MM.1S (cell line): ENCODE measurements around the gene ITPKC.

Experiments
- DNase-seq: peaks from one replicate; pipeline ENCODE4 v3.0.0-alpha.2; 2015
- H2AFZ ChIP-seq: fragments of 300-600 bp; sonication (generic); 2 replicates; pipeline ENCODE4 v1.6.0; 2016; ENCODE audit warnings: antibody characterized with exemption, low read length
- H3F3A ChIP-seq: fragments of 300-600 bp; sonication (generic); 2 replicates; pipeline ENCODE4 v1.6.1; 2016; ENCODE audit warnings: mild to moderate bottlenecking, antibody characterized with exemption, low read length, moderate library complexity, mixed read lengths; ENCODE audit not compliant: insufficient read depth
- H3K27ac ChIP-seq: fragments of 300-600 bp; sonication (generic); 2 replicates; pipeline ENCODE4 v1.5.1; 2016; ENCODE audit warnings: mild to moderate bottlenecking, low read length
- H3K27me3 ChIP-seq: fragments of 300-600 bp; sonication (generic); replicated peaks from 2 replicates; pipeline ENCODE4 v1.6.0; 2016; ENCODE audit warnings: low read length; ENCODE audit not compliant: insufficient read depth
- H3K36me3 ChIP-seq: fragments of 300-600 bp; sonication (generic); replicated peaks from 2 replicates; pipeline ENCODE4 v1.6.1; 2016; ENCODE audit warnings: mild to moderate bottlenecking, low read length, mixed read lengths; ENCODE audit not compliant: insufficient read depth
- H3K4me1 ChIP-seq: fragments of 300-600 bp; sonication (generic); 2 replicates; pipeline ENCODE4 v1.6.1; 2016; ENCODE audit warnings: low read length, mixed read lengths
- H3K4me2 ChIP-seq: fragments of 300-600 bp; sonication (generic); 2 replicates; pipeline ENCODE4 v1.6.0; 2016; ENCODE audit warnings: low read depth, low read length
- H3K4me3 ChIP-seq: fragments of 300-600 bp; sonication (generic); 2 replicates; pipeline ENCODE4 v1.5.1; 2016; ENCODE audit warnings: low read length, mixed read lengths
- H3K79me2 ChIP-seq: fragments of 300-600 bp; sonication (generic); 2 replicates; pipeline ENCODE4 v1.6.1; 2016; ENCODE audit warnings: mixed run types, low read length, mixed read lengths
- H3K9ac ChIP-seq: fragments of 300-600 bp; sonication (generic); 2 replicates; pipeline ENCODE4 v1.6.1; 2016; ENCODE audit warnings: low read length, mixed read lengths
- H3K9me2 ChIP-seq: fragments of 300-600 bp; sonication (generic); replicated peaks from 2 replicates; pipeline ENCODE4 v1.6.1; 2016; ENCODE audit warnings: mild to moderate bottlenecking, low read length, mixed read lengths; ENCODE audit not compliant: insufficient read depth
- H3K9me3 ChIP-seq: fragments of 300-600 bp; sonication (generic); replicated peaks from 2 replicates; pipeline ENCODE4 v1.6.1; 2016; ENCODE audit warnings: mild to moderate bottlenecking, low read length, mixed read lengths; ENCODE audit not compliant: insufficient read depth
- H4K20me1 ChIP-seq: fragments of 300-600 bp; sonication (generic); 2 replicates; pipeline ENCODE4 v1.6.1; 2016; ENCODE audit warnings: mild to moderate bottlenecking, low read length, moderate library complexity, mixed read lengths; ENCODE audit not compliant: insufficient read depth
- EZH2 ChIP-seq: fragments of 300-600 bp; sonication (generic); optimal IDR thresholded peaks from 2 replicates; pipeline ENCODE3; 2017; ENCODE audit warnings: low read depth, mild to moderate bottlenecking, antibody characterized with exemption, low read length, mixed read lengths
- EZH2phosphoT487 ChIP-seq: fragments of 300-600 bp; sonication (generic); IDR thresholded peaks from 2 replicates; pipeline ENCODE4 v1.6.1; 2018; ENCODE audit warnings: antibody characterized with exemption, low read length
- TF ChIP-seq, protein P1 (sequence below): fragments of 300-600 bp; sonication (generic); IDR thresholded peaks from 2 replicates; pipeline ENCODE4 v1.5.1; 2016; ENCODE audit warnings: antibody characterized with exemption, low read length, mixed read lengths

The ITPKC gene

DNA sequence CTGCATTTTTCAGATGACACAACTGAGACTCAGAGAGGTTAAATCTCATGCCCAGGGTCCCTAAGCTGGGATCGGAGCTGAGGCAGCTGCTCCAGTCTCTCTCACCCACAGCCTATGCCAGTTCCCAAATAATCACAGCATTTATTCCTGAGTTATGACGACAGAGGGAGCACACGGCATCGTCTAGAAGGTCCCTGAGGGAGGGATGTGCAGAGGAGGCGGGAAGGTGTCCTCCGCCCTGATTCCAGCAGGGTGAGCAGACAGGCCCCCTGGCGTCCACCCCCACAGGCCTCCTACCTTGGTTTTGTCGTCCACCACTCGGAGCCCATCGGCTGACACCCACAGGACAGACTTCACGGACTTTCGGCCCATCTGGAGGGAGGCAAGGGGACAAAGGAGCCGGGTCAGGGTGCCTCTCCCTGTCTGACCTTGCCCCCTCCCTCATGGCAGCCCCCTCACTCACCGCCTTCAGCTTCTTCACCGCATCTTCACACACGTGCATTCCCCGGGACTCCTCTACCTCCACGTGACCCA, 34.4 kb upstream of the ITPKC start:
- no peaks in the 10 kb centered on the region for H3F3A ChIP-seq
- no peak overlapping the region for H3K9ac ChIP-seq
- no peaks in the 10 kb centered on the region for H3K9me2 ChIP-seq
- H3K4me1 ChIP-seq = no peaks in the 10 kb centered on the region
- no peaks in the 10 kb centered on the region for H3K36me3 ChIP-seq
- no peaks in the 10 kb centered on the region for H3K9me3 ChIP-seq
- no peaks in the 10 kb centered on the region for H3K27me3 ChIP-seq
- H4K20me1 ChIP-seq = no peaks in the 10 kb centered on the region
- no peaks in the 10 kb centered on the region for H3K79me2 ChIP-seq
- DNase-seq = no peak
- no peak overlapping the region for H3K4me2 ChIP-seq
- TF ChIP-seq, protein P1, sequence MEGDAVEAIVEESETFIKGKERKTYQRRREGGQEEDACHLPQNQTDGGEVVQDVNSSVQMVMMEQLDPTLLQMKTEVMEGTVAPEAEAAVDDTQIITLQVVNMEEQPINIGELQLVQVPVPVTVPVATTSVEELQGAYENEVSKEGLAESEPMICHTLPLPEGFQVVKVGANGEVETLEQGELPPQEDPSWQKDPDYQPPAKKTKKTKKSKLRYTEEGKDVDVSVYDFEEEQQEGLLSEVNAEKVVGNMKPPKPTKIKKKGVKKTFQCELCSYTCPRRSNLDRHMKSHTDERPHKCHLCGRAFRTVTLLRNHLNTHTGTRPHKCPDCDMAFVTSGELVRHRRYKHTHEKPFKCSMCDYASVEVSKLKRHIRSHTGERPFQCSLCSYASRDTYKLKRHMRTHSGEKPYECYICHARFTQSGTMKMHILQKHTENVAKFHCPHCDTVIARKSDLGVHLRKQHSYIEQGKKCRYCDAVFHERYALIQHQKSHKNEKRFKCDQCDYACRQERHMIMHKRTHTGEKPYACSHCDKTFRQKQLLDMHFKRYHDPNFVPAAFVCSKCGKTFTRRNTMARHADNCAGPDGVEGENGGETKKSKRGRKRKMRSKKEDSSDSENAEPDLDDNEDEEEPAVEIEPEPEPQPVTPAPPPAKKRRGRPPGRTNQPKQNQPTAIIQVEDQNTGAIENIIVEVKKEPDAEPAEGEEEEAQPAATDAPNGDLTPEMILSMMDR = no peak
- TF ChIP-seq EZH2phosphoT487 (no peak), EZH2 (no peak)
- H2AFZ ChIP-seq = no peak overlapping the region
- H3K4me3 ChIP-seq = no peak overlapping the region
- H3K27ac ChIP-seq = no peak overlapping the region

DNA sequence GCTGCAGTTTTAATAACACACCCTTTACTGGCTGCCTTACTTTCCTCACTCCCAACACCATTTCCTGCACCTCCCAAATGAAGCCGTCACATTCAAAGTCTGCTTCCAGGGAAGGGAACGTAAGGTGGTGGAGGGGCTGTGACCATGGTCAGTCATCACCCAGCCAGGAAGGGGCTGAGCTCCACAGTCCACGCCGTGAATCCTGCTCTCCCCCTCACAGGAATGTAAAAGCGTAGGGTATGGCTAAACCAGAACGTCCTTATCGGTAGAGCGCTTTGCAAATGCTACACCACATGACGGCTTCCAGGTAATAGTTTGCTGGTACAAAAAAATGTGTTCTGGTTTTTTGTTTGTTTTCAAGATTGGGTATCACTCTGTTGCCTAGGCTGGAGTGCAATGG, 33.5 kb upstream of the ITPKC start:
- H3K36me3 ChIP-seq = no peaks in the 10 kb centered on the region
- no peak for DNase-seq

DNA sequence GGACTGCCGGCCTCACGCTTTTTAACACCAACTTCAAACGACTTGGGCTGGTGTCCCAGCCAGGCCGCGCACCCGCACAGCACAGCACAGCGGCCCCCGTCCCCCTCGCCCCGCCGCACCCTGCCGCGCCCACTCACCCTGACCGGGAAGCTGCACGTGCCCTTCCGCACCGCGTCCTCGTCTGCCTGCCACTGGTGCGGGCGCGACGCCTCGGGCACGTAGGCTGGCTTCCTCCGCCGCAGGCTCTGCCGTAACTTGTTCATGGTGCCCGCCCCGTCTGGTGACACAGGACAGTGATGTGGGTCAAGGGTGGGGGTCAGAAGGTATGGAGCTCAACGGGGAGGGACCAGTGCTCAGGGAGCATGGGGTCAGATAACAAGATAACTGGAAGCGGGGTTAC, 32.6 kb upstream of the ITPKC start:
- TF ChIP-seq, protein P1 = no peak
- TF ChIP-seq EZH2 (no peak), EZH2phosphoT487 (no peak)
- Histone ChIP-seq H3K9me2 (no peaks in the 10 kb centered on the region), H2AFZ (no peak overlapping the region), H3K79me2 (no peaks in the 10 kb centered on the region), H3K27ac (no peak overlapping the region), H3K9ac (no peak overlapping the region), H3K4me2 (no peak overlapping the region), H3K36me3 (no peaks in the 10 kb centered on the region), H3K4me1 (no peaks in the 10 kb centered on the region), H3F3A (no peaks in the 10 kb centered on the region), H4K20me1 (no peaks in the 10 kb centered on the region), H3K9me3 (no peaks in the 10 kb centered on the region), H3K4me3 (no peak overlapping the region), H3K27me3 (no peaks in the 10 kb centered on the region)
- DNase-seq = no peak

More for the DNA sequence above, 33.5 kb upstream of the ITPKC start:
- H2AFZ ChIP-seq = no peak overlapping the region
- H3K4me3 ChIP-seq = no peak overlapping the region
- H3K27me3 ChIP-seq = no peaks in the 10 kb centered on the region
- H3K4me1 ChIP-seq = no peaks in the 10 kb centered on the region
- H3K9ac ChIP-seq = no peak overlapping the region
- no peaks in the 10 kb centered on the region for H3K79me2 ChIP-seq
- H3K9me3 ChIP-seq = no peaks in the 10 kb centered on the region
- H3K27ac ChIP-seq = no peak overlapping the region
- no peaks in the 10 kb centered on the region for H3F3A ChIP-seq
- no peaks in the 10 kb centered on the region for H3K9me2 ChIP-seq
- TF ChIP-seq EZH2phosphoT487 = no peak
- no peak for TF ChIP-seq EZH2
- TF ChIP-seq, protein P1 = no peak
- H3K4me2 ChIP-seq = no peak overlapping the region
- H4K20me1 ChIP-seq = no peaks in the 10 kb centered on the region
